ENCODE results near the gene DPM3. TPM values are rescaled to one million over a fixed set of nuclear protein-coding genes. Genes with fewer than 3 reads are reported as not detected.

Gene DPM3
- total RNA-seq, 1 experiment from 2014 or later, result 27.8 TPM

DNA sequence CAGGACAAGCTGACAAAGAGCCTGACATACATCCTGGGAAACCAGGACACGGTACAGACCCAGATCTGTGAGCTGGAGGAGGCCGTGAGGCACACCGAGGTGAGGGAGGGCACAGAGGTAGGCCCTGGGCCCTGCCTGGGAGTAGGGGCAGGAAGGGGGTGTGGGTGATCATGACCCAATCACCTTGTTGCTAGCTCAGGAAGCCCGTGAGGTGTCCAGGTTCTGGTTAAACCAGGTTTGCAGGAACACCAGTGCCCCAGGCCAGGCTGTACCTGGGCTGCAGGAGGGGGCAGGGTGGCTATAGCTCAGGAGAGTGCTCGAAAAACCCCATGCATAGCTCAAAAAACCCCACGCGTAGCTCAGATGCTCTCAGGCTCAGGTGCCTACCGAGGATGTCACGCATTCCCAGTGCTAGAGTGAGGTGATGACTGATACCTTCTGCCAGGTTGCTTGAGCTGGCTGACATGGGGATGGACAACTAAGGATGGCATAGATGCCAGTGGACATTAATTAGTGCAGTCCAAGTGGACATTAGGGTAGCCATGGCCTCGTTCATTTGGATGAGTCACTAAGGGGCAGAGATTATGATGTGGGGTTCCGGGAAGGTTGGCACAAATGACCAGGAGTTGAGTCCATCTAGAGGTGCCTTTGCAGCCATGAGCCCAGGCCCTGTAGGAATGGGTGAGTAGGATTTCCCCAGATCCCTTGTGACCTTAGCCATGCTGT is 37.0 kb upstream of the DPM3 start:
- Histone ChIP-seq H3K36me3 (ENCODE audit: control insufficient read depth, insufficient read depth, low read length) (no peaks in the 10 kb centered on the region), H3K4me1 (peaks cover 11% of the 10 kb centered on the region; the same call in 1 of the 2 replicates), H3K9me3 (no peaks in the 10 kb centered on the region), H3K4me3 (ENCODE audit: low read depth, low read length) (no peak overlapping the region), H3K27me3 (replicated peaks; ENCODE audit: control insufficient read depth, insufficient read depth, low read length) (no peaks in the 10 kb centered on the region)
- intact Hi-C loops (cut with micrococcal nuclease; ENCODE audit: unreplicated experiment), result loop anchor here (2.0 kb wide), 1 partner anchor 15 kb away; no protein-coding TSS in a partner anchor
- Mint-ChIP-seq H3K27ac (ENCODE audit: unreplicated experiment) (no peak overlapping the region), H3K9me3 (ENCODE audit: unreplicated experiment) (no peaks in the 10 kb centered on the region), H3K4me1 (ENCODE audit: low read depth, unreplicated experiment) (peaks cover 19% of the 10 kb centered on the region), H3K27me3 (ENCODE audit: insufficient read depth, unreplicated experiment) (no peaks in the 10 kb centered on the region), H3K4me3 (ENCODE audit: unreplicated experiment) (no peak overlapping the region), H3K36me3 (ENCODE audit: insufficient read depth, unreplicated experiment) (peaks cover 9% of the 10 kb centered on the region)
- CTCF ChIA-PET, result interaction anchor here (0.6 to 2.7 kb wide), 4 partner anchors 10 to 50 kb away, joined by 3 to 24 read pairs (median 4); no protein-coding TSS in a partner anchor
- POLR2A ChIA-PET, result no interaction called here
- TF ChIP-seq, protein P1, sequence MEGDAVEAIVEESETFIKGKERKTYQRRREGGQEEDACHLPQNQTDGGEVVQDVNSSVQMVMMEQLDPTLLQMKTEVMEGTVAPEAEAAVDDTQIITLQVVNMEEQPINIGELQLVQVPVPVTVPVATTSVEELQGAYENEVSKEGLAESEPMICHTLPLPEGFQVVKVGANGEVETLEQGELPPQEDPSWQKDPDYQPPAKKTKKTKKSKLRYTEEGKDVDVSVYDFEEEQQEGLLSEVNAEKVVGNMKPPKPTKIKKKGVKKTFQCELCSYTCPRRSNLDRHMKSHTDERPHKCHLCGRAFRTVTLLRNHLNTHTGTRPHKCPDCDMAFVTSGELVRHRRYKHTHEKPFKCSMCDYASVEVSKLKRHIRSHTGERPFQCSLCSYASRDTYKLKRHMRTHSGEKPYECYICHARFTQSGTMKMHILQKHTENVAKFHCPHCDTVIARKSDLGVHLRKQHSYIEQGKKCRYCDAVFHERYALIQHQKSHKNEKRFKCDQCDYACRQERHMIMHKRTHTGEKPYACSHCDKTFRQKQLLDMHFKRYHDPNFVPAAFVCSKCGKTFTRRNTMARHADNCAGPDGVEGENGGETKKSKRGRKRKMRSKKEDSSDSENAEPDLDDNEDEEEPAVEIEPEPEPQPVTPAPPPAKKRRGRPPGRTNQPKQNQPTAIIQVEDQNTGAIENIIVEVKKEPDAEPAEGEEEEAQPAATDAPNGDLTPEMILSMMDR (IDR thresholded peaks at IDR 0.05; ENCODE audit: insufficient read depth in 1 of 2, low read depth in 1 of 2, low read length in 1 of 2, severe bottlenecking in 1 of 2, unreplicated experiment in 1 of 2), result no peak
- no TSS peak for BruUV-seq (replicated peaks)
- DNase-seq, result no peak

DNA sequence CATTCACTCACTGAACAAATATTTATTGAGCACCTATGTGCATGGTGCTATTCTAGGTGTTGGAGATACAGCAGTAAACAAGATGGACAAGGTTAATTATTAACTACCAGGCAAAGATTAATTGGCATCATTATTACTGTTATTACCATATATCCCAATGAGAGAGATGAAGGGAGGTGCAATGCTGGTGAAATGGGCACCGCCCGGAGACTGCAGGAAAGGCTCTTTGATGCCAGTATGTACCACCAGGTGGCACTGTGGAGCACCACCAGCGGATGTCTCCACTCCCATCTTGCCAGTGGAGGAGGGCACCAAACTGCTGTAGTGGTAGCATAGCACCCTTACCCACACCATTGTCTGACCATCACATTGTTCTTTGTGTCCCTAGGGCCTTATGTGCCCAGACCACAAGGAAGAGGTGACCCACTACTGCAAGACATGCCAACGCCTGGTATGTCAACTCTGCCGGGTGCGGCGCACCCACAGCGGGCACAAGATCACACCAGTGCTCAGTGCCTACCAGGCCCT is 36.3 kb upstream of the DPM3 start:
- TF ChIP-seq, protein P1 (IDR thresholded peaks at IDR 0.05; ENCODE audit: insufficient read depth in 1 of 2, low read depth in 1 of 2, low read length in 1 of 2, severe bottlenecking in 1 of 2, unreplicated experiment in 1 of 2), result peak; percentile 79 to 92
- no peaks in the 10 kb centered on the region for H3K27me3 ChIP-seq (replicated peaks; ENCODE audit: control insufficient read depth, insufficient read depth, low read length)
- Mint-ChIP-seq H3K27ac (ENCODE audit: unreplicated experiment) (no peak overlapping the region), H3K4me3 (ENCODE audit: unreplicated experiment) (no peak overlapping the region), H3K4me1 (ENCODE audit: low read depth, unreplicated experiment) (peaks cover 19% of the 10 kb centered on the region), H3K36me3 (ENCODE audit: insufficient read depth, unreplicated experiment) (peaks cover 14% of the 10 kb centered on the region), H3K27me3 (ENCODE audit: insufficient read depth, unreplicated experiment) (no peaks in the 10 kb centered on the region), H3K9me3 (ENCODE audit: unreplicated experiment) (no peaks in the 10 kb centered on the region)
- ChIA-PET CTCF (interaction anchor here (0.6 to 2.7 kb wide), 5 partner anchors 9 to 50 kb away, joined by 3 to 24 read pairs (median 5); no protein-coding TSS in a partner anchor), POLR2A (no interaction called here)
- H3K4me1 ChIP-seq, result peaks cover 16% of the 10 kb centered on the region; the same call in 1 of the 2 replicates
- BruUV-seq (replicated peaks), result no TSS peak
- H3K4me3 ChIP-seq (ENCODE audit: low read depth, low read length), result no peak overlapping the region
- H3K36me3 ChIP-seq (ENCODE audit: control insufficient read depth, insufficient read depth, low read length), result no peaks in the 10 kb centered on the region
- peak; percentile 76 to 84 for DNase-seq
- intact Hi-C loops (cut with micrococcal nuclease; ENCODE audit: unreplicated experiment), result loop anchor here (1.0 to 2.0 kb wide), 2 partner anchors 16 to 50 kb away; no protein-coding TSS in a partner anchor
- no peaks in the 10 kb centered on the region for H3K9me3 ChIP-seq

DNA sequence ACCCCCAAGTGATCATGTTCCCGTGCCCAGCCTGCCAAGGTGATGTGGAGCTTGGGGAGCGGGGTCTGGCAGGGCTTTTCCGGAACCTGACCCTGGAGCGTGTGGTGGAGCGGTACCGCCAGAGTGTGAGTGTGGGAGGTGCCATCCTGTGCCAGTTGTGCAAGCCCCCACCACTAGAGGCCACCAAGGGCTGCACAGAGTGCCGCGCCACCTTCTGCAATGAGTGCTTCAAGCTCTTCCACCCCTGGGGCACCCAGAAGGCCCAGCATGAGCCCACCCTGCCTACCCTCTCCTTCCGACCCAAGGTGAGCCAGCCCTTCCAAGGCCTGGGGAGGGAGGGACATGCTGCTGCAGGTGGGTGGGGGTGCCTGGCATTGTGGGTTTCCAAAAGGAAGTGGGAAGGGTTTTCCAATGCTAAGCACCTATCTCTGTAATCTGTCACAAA is 35.6 kb upstream of the DPM3 start:
- POLR2A ChIA-PET, result no interaction called here
- no peak overlapping the region for H3K27ac Mint-ChIP-seq (ENCODE audit: unreplicated experiment)
- intact Hi-C loops (cut with micrococcal nuclease; ENCODE audit: unreplicated experiment), result loop anchor here (1.0 to 2.0 kb wide), 2 partner anchors 17 to 50 kb away; no protein-coding TSS in a partner anchor

More for the DNA sequence above, 35.6 kb upstream of the DPM3 start:
- Mint-ChIP-seq H3K9me3 (ENCODE audit: unreplicated experiment) (no peaks in the 10 kb centered on the region), H3K4me1 (ENCODE audit: low read depth, unreplicated experiment) (peaks cover 19% of the 10 kb centered on the region), H3K36me3 (ENCODE audit: insufficient read depth, unreplicated experiment) (peaks cover 14% of the 10 kb centered on the region), H3K4me3 (ENCODE audit: unreplicated experiment) (no peak overlapping the region), H3K27me3 (ENCODE audit: insufficient read depth, unreplicated experiment) (no peaks in the 10 kb centered on the region)
- Histone ChIP-seq H3K27me3 (replicated peaks; ENCODE audit: control insufficient read depth, insufficient read depth, low read length) (no peaks in the 10 kb centered on the region), H3K9me3 (no peaks in the 10 kb centered on the region), H3K4me3 (ENCODE audit: low read depth, low read length) (no peak overlapping the region), H3K36me3 (ENCODE audit: control insufficient read depth, insufficient read depth, low read length) (no peaks in the 10 kb centered on the region), H3K4me1 (peaks cover 16% of the 10 kb centered on the region; the same call in 1 of the 2 replicates)
- TF ChIP-seq, protein P1 (IDR thresholded peaks at IDR 0.05; ENCODE audit: insufficient read depth in 1 of 2, low read depth in 1 of 2, low read length in 1 of 2, severe bottlenecking in 1 of 2, unreplicated experiment in 1 of 2), result no peak
- DNase-seq, result no peak
- no TSS peak for BruUV-seq (replicated peaks)
- CTCF ChIA-PET, result interaction anchor here (0.6 to 2.6 kb wide), 4 partner anchors 16 to 148 kb away, joined by 3 to 20 read pairs (median 6); no protein-coding TSS in a partner anchor

Measured in Caco-2 (cell line).